ENCODE results near the gene CERCAM. TPM values are rescaled to one million over a fixed set of nuclear protein-coding genes. Genes with fewer than 3 reads are reported as not detected.

CERCAM gene
- polyA plus RNA-seq, 1 donor from 2014 or later = 1.1 TPM

Other genes with a start within 250 kb of the CERCAM start
- gene CIZ1, start 229.3 kb upstream of the CERCAM start, polyA plus RNA-seq = 25.6 and 27.8 TPM in 2 replicates
- gene DNM1, start 217.5 kb upstream of the CERCAM start, polyA plus RNA-seq = 104 and 180 TPM in 2 replicates
- gene GOLGA2, start 144.8 kb upstream of the CERCAM start, polyA plus RNA-seq = 44.3 and 46.3 TPM in 2 replicates
- gene SWI5, start 144.6 kb upstream of the CERCAM start, polyA plus RNA-seq = 43.0 and 67.1 TPM in 2 replicates
- 22.3 and 31.0 TPM in 2 replicates for gene TRUB2, start 98.4 kb upstream of the CERCAM start, polyA plus RNA-seq
- 94.5 and 108 TPM in 2 replicates for gene COQ4, start 98.0 kb upstream of the CERCAM start, polyA plus RNA-seq
- 31.6 and 34.2 TPM in 2 replicates for gene SLC27A4, start 80.3 kb upstream of the CERCAM start, polyA plus RNA-seq
- gene URM1, start 49.5 kb upstream of the CERCAM start, polyA plus RNA-seq = 66.0 and 80.8 TPM in 2 replicates
- gene ODF2, start 35.1 kb downstream of the CERCAM start, polyA plus RNA-seq = 39.3 and 40.4 TPM in 2 replicates
- gene GLE1, start 83.9 kb downstream of the CERCAM start, polyA plus RNA-seq = 29.6 and 33.2 TPM in 2 replicates
- 287 and 353 TPM in 2 replicates for gene SPTAN1, start 131.7 kb downstream of the CERCAM start, polyA plus RNA-seq
- 82.5 and 86.6 TPM in 2 replicates for gene DYNC2I2, start 236.0 kb downstream of the CERCAM start, polyA plus RNA-seq